GM12872 (cell line): ENCODE results near the gene SRD5A1.

Experiments used
- CTCF ChIP-seq: IDR thresholded peaks from 3 replicates; pipeline ENCODE4 v1.5.1; 2011; ENCODE audit warnings: low read depth, mild to moderate bottlenecking, low read length, moderate library complexity; ENCODE audit not compliant: insufficient read depth

The SRD5A1 gene

DNA sequence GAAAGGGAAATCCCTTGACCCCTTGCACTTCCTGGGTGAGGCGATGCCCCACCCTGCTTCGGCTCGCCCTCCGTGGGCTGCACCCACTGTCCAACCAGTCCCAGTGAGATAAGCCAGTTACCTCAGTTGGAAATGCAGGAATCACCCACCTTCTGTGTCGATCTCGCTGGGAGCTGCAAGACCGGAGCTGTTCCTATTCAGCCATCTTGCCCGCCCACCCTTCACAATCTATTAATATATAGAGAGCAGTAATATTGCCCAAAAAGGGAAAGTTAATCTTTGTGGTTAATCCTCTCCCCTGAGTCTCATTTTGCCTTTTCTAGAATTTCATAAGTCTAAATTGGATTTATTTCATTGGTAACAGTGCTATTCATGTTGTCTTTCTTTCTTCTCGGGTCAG lies 16.4 kb downstream of the SRD5A1 start:
- TF ChIP-seq CTCF = no peak

GRCh38 chr5:6652025-6652424 lies 18.8 kb downstream of the SRD5A1 start:
- no peak for TF ChIP-seq CTCF

DNA sequence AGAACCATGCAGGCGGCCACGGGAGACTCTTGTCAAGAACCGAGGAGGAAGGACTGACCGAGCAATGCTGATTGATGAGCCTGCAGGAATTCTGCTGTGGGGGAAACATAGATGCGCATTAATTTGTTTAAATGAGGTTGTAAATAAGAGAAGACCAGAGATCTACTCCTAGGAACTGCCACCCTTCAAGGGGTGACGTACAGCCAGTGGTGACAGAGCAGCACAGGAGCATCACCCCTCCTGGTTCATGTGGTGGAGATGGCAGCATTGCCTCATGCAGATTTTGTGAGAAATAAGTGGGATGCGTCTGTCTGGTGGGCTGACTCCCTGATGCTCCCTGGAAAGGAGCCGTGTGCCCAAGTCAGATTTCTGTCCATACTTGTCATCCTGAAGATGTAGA lies 22.2 kb downstream of the SRD5A1 start:
- no peak for TF ChIP-seq CTCF

DNA sequence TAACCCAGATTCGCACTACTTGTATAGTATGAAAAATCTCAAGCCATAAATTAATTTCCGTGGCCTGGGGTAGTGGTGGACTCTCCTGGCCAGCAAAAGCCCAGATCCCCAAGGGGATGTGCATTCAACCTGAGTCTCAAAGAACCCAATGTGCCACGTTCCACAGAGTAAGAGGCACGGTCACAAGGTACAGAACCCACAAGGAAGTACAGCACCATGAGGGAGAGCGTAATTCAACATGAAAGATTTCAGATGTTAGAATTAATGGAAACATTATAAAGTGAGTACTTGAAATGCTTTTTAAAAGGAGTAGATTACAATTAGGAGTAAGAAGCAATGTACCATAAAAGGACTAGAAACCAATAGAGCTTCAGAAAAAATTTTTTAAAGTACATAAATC lies 23.4 kb downstream of the SRD5A1 start:
- no peak for TF ChIP-seq CTCF

GRCh38 chr5:6659941-6660684 lies 26.9 kb downstream of the SRD5A1 start:
- no peak for TF ChIP-seq CTCF

DNA sequence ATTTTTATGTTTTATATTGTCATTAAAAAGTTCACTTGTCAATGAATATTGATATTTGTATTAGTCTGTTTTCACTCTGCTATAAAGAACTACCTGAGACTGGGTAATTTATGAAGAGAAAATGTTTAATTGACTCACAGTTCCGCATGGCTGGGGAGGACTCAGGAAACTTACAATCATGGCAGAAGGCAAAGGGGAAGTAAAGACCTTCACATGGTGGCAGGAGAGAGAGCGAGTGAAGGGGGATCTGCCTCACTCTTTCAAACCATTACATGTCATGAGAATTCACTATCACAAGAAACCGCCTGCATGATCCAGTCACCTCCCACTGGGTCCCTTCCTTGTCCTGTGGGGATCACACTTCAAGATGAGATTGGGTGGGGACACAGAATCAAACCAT lies 27.4 kb downstream of the SRD5A1 start:
- TF ChIP-seq CTCF = no peak

- no peak for TF ChIP-seq CTCF
Observed at GRCh38 chr5:6666762-6667161, 33.5 kb downstream of the SRD5A1 start.
